H1 (cell line): ENCODE results near the gene MEIS2. TPM values are rescaled to one million over a fixed set of nuclear protein-coding genes. Genes with fewer than 3 reads are reported as not detected.

Experiments used
- CBX8 ChIP-seq: fragments of 300-800, 300-1000 bp; sonication (generic); IDR thresholded peaks from 2 replicates; pipeline ENCODE4 v1.7.1; 2016; ENCODE audit warnings: low read depth, low read length, borderline replicate concordance
- KDM1A ChIP-seq: fragments of 200-600, 300-600 bp; sonication (generic); IDR thresholded peaks from 2 replicates; pipeline ENCODE4 v1.7.1; 2016; ENCODE audit warnings: mild to moderate bottlenecking, low read length, borderline replicate concordance
- SP2 ChIP-seq: IDR thresholded peaks from 2 replicates; pipeline ENCODE4 v1.6.1; 2012; ENCODE audit warnings: mild to moderate bottlenecking, low read length, inconsistent platforms
- TAF1 ChIP-seq: IDR thresholded peaks from 2 replicates; pipeline ENCODE4 v1.6.1; 2011; ENCODE audit warnings: mild to moderate bottlenecking, low read depth, low read length
- polyA plus RNA-seq, 7 experiments: library from polyadenylated mRNA; depleted of rRNA in 3 of 7; stranded (reverse) in 5 of 7; unstranded in 2 of 7; fragments of >200 nt in 5 of 7; fragments of 200-250 nt in 2 of 7; gene quantifications; 1 replicate in 5 of 7; 2 replicates in 1 of 7; 4 replicates in 1 of 7; pipeline versions ENCODE4 v1.2.1 to v1.2.3, GENCODE V29; 2011 to 2013; ENCODE audit warnings: missing spikeins in 2 of 7, mixed read lengths in 2 of 7
- total RNA-seq: library from RNA; stranded (reverse); fragmentation: NEBNext Ultra II Directional; extraction: Animal tissue kit (Norgen Biotek cat#: 25700); gene quantifications from 2 replicates; pipeline ENCODE4 v1.2.1, GENCODE V29; 2021

Gene MEIS2
- total and polyA plus RNA-seq, 2 of the 8 experiments (the other 6 are each of a cell fraction or from before 2014, with no cell fraction given), result 0.22 to 1.2 TPM

GRCh38 chr15:37050345-37050744 lies 50.0 kb downstream of the MEIS2 start (continued):
- TF ChIP-seq CBX8 (no peak), KDM1A (no peak), TAF1 (no peak), SP2 (no peak)
